ENCODE measurements around the gene DDR2. TPM values are rescaled to one million over a fixed set of nuclear protein-coding genes. Genes with fewer than 3 reads are reported as not detected.

The DDR2 gene
- total and polyA plus RNA-seq, 2 of the 4 experiments (the other 2 are of a cell fraction): 66.1 to 245 TPM

- peak overlapping the region; percentile 49; the same call in 1 of the 2 replicates for H3K23ac ChIP-seq (ENCODE audit: low read depth, low read length)
- ChIA-PET POLR2A (ENCODE audit: unreplicated experiment) (no interaction called here), CTCF (interaction anchor here (0.6 to 0.9 kb wide), 2 partner anchors 9 to 54 kb away, joined by 3 to 4 read pairs; no protein-coding TSS in a partner anchor)
- peaks cover 5% of the 10 kb centered on the region; the same call in 1 of the 2 replicates for H4K20me1 ChIP-seq (ENCODE audit: insufficient read depth, low read length)
- no TSS peak for BruUV-seq (replicated peaks)
- no peak overlapping the region; the same call in 1 of the 2 replicates for H3K14ac ChIP-seq (replicated peaks; ENCODE audit: low read depth, low read length)
- H2BK15ac ChIP-seq (ENCODE audit: low read depth, low read length): 0 out of 3 replicates have a peak overlapping the region, but pooled peaks have one; percentile 36
- peak overlapping the region; percentile 37; the same call in 1 of the 2 replicates for H3K4me2 ChIP-seq (ENCODE audit: low read depth, low read length)
- no peak overlapping the region for H2AFZ ChIP-seq (replicated peaks; ENCODE audit: low read length, poor library complexity)
- peak overlapping the region; percentile 46; the same call in 1 of the 2 replicates for H3K18ac ChIP-seq (ENCODE audit: low read depth, low read length)
- H2BK5ac ChIP-seq (ENCODE audit: low read depth, low read length, poor library complexity, severe bottlenecking): peak overlapping the region; percentile 90
- intact Hi-C loops (cut with micrococcal nuclease) (no loop called here), dilution Hi-C loops (cut with HindIII; ENCODE audit: low sequenced_read_pairs, unreplicated experiment) (no loop called here), in situ Hi-C loops (cut with MboI; ENCODE audit: low sequenced_read_pairs) (no loop called here)
- H3K9me1 ChIP-seq (ENCODE audit: insufficient read depth, low read length): peaks cover 14% of the 10 kb centered on the region
- no peak overlapping the region for H3K4me3 ChIP-seq (ENCODE audit: insufficient read depth, low read depth, low read length)
- no peak overlapping the region; the same call in 1 of the 2 replicates for H3K9ac ChIP-seq (ENCODE audit: low read depth, low read length)
- H3K4me1 ChIP-seq (ENCODE audit: control insufficient read depth, insufficient read depth, low read length): peaks cover 15% of the 10 kb centered on the region
- no peaks in the 10 kb centered on the region for H3K36me3 ChIP-seq (ENCODE audit: control insufficient read depth, insufficient read depth, low read length)
- no peak overlapping the region; a peak in 1 of 4 replicates for H4K8ac ChIP-seq (ENCODE audit: low read depth in 2 of 2, low read length in 2 of 2)
- H3K27me3 ChIP-seq (ENCODE audit: control insufficient read depth, insufficient read depth, low read length): no peaks in the 10 kb centered on the region
- peak overlapping the region; percentile 28; the same call in 1 of the 2 replicates for H2BK120ac ChIP-seq (ENCODE audit: low read depth, low read length)
- TF ChIP-seq NFE2L2 (IDR thresholded peaks at IDR 0.05; ENCODE audit: low read depth, low read length) (no peak), CTCF (conservative IDR thresholded peaks at IDR 0.05; ENCODE audit: low read depth, low read length) (no peak), SMC3 (IDR thresholded peaks at IDR 0.05; ENCODE audit: low read depth, low read length) (no peak), BHLHE40 (IDR thresholded peaks at IDR 0.05; ENCODE audit: low read depth, low read length) (no peak), POLR2A (IDR thresholded peaks at IDR 0.05; ENCODE audit: low read depth, low read length) (no peak), FOS (IDR thresholded peaks at IDR 0.05; ENCODE audit: low read depth, low read length) (no peak), MAFK (IDR thresholded peaks at IDR 0.05; ENCODE audit: low read depth, low read length) (no peak), MXI1 (IDR thresholded peaks at IDR 0.05; ENCODE audit: borderline replicate concordance, low read depth, low read length) (no peak), RFX5 (IDR thresholded peaks at IDR 0.05; ENCODE audit: low read depth, low read length) (no peak), CEBPB (IDR thresholded peaks at IDR 0.05; ENCODE audit: low read depth, low read length) (no peak), RCOR1 (IDR thresholded peaks at IDR 0.05; ENCODE audit: insufficient replicate concordance, low read length) (no peak), CHD1 (IDR thresholded peaks at IDR 0.05; ENCODE audit: low read depth, low read length) (no peak), MAZ (IDR thresholded peaks at IDR 0.05; ENCODE audit: borderline replicate concordance, low read depth, low read length) (no peak)
- H3K79me1 ChIP-seq (ENCODE audit: low read depth in 1 of 2, low read length in 2 of 2): peaks cover 0 to 28% of the 10 kb centered on the region in 2 experiments; a peak in 2 of 4 replicates
- DNase-seq (no peak), ATAC-seq (ENCODE audit: low read depth) (no peak)
- H2BK20ac ChIP-seq (ENCODE audit: low read depth, low read length): peak overlapping the region; percentile 29; the same call in 1 of the 2 replicates
- H4K5ac ChIP-seq (ENCODE audit: low read depth, low read length): no peak overlapping the region; the same call in 1 of the 2 replicates
- no peak overlapping the region for H3K27ac ChIP-seq (ENCODE audit: insufficient read depth, low read length)
- no peaks in the 10 kb centered on the region for H3K9me3 ChIP-seq (ENCODE audit: control insufficient read depth, insufficient read depth, low read length)
- H2AK5ac ChIP-seq (ENCODE audit: low read depth, low read length): no peak overlapping the region
- no peak overlapping the region for H3K56ac ChIP-seq (ENCODE audit: extremely low read depth, insufficient read depth, low read length)
- H3K4ac ChIP-seq (ENCODE audit: low read depth, low read length): peak overlapping the region; percentile 24; the same call in 1 of the 2 replicates
- 100% methylated on average over 1 of the region's 3 CpGs; no CpG with 5 or more reads in 1 of the 2 experiments for WGBS, 2 experiments (ENCODE audit: extremely low coverage in 2 of 2, insufficient read length in 1 of 2)
- peak overlapping the region; percentile 19; the same call in 1 of the 2 replicates for H4K91ac ChIP-seq (ENCODE audit: insufficient read depth, low read depth, low read length)
- no peak overlapping the region for H2AK9ac ChIP-seq (replicated peaks; ENCODE audit: low read depth, low read length, poor library complexity)
These were observed 3.1 kb upstream of the DDR2 start for GRCh38 chr1:162629077-162629627.

Data from IMR-90 (cell line).